GM23248 (cell line): ENCODE data around the gene CFL1. TPM values are rescaled to one million over a fixed set of nuclear protein-coding genes. Genes with fewer than 3 reads are reported as not detected.

Experiments
- DNase-seq: peaks from one replicate; pipeline ENCODE4 v3.0.0-alpha.2; 2015
- H2AFZ ChIP-seq: fragments of 200-600 bp; sonication (generic); 2 replicates; pipeline ENCODE4 v1.6.1; 2016; ENCODE audit warnings: antibody characterized with exemption
- H3F3A ChIP-seq: fragments of 200-600 bp; sonication (generic); 2 replicates; pipeline ENCODE4 v1.6.1; 2016; ENCODE audit warnings: mild to moderate bottlenecking, antibody characterized with exemption, mixed run types; ENCODE audit not compliant: insufficient read depth
- H3K27ac ChIP-seq: fragments of 200-600 bp; sonication (generic); 2 replicates; pipeline ENCODE4 v1.5.1; 2016; ENCODE audit warnings: mild to moderate bottlenecking
- H3K27me3 ChIP-seq: fragments of 200-600 bp; sonication (generic); replicated peaks from 2 replicates; pipeline ENCODE4 v1.6.1; 2016; ENCODE audit warnings: mild to moderate bottlenecking; ENCODE audit not compliant: insufficient read depth
- H3K36me3 ChIP-seq: fragments of 200-600 bp; sonication (generic); 2 replicates; pipeline ENCODE4 v1.6.1; 2016; ENCODE audit warnings: low read depth, mild to moderate bottlenecking
- H3K4me1 ChIP-seq: fragments of 200-600 bp; sonication (generic); 2 replicates; pipeline ENCODE4 v1.6.1; 2016; ENCODE audit warnings: mild to moderate bottlenecking; ENCODE audit not compliant: insufficient read depth
- H3K4me2 ChIP-seq: fragments of 200-600 bp; sonication (generic); one replicate; pipeline ENCODE4 v1.6.1; 2016; ENCODE audit warnings: mild to moderate bottlenecking; ENCODE audit not compliant: unreplicated experiment
- H3K4me3 ChIP-seq: fragments of 200-600 bp; sonication (generic); 2 replicates; pipeline ENCODE4 v1.5.1; 2016; ENCODE audit warnings: mild to moderate bottlenecking
- H3K79me2 ChIP-seq: fragments of 200-600 bp; sonication (generic); 2 replicates; pipeline ENCODE4 v1.6.1; 2016; ENCODE audit warnings: mild to moderate bottlenecking; ENCODE audit not compliant: insufficient read depth
- H3K9ac ChIP-seq: fragments of 200-600 bp; sonication (generic); 2 replicates; pipeline ENCODE4 v1.6.1; 2016; ENCODE audit warnings: mild to moderate bottlenecking
- H3K9me2 ChIP-seq: fragments of 200-600 bp; sonication (generic); 2 replicates; pipeline ENCODE4 v1.6.1; 2016; ENCODE audit warnings: mixed run types, mild to moderate bottlenecking, moderate library complexity; ENCODE audit not compliant: insufficient read depth
- H3K9me3 ChIP-seq: fragments of 200-600 bp; sonication (generic); one replicate; pipeline ENCODE4 v1.6.1; 2017; ENCODE audit warnings: low read depth
- H4K20me1 ChIP-seq: fragments of 200-600 bp; sonication (generic); 2 replicates; pipeline ENCODE4 v1.6.0; 2016; ENCODE audit not compliant: insufficient read depth
- EZH2 ChIP-seq: fragments of 200-600 bp; sonication (generic); IDR thresholded peaks from 2 replicates; pipeline ENCODE4 v1.6.1; 2018; ENCODE audit warnings: antibody characterized with exemption, mild to moderate bottlenecking; ENCODE audit not compliant: insufficient read depth, poor library complexity, severe bottlenecking
- EZH2phosphoT487 ChIP-seq: fragments of 200-600 bp; sonication (generic); IDR thresholded peaks from 2 replicates; pipeline ENCODE4 v1.6.1; 2018; ENCODE audit warnings: antibody characterized with exemption, moderate library complexity, mild to moderate bottlenecking, low read depth; ENCODE audit not compliant: insufficient read depth
- WGBS, 2 experiments: methylation state at CpG; one replicate each; pipeline ENCODE4 v1.1.6; 2015 to 2017; ENCODE audit warnings: low lambda C conversion rate in 2 of 2, low coverage in 1 of 2; ENCODE audit errors: missing lambda C conversion rate in 2 of 2; 5-methylcytosine and 5-hydroxymethylcytosine counted together
- in situ Hi-C: fragments of 300-500 bp; cut with MboI; formaldehyde crosslinking; loops from 2 replicates; pipeline ENCODE4 v1.15.0; 2020
- polyA plus RNA-seq: library from polyadenylated mRNA; unstranded; fragments of >200 nt; fragmentation: Nextera tagmentation; extraction: Ambion mirVana; gene quantifications from 2 replicates; pipeline ENCODE4 v1.2.1, GENCODE V29; 2016
- total RNA-seq: library from RNA; depleted of rRNA; stranded (reverse); fragments of >200 nt; shearing (Covaris generic); gene quantifications from 2 replicates; pipeline ENCODE4 v1.2.3, GENCODE V29; 2014

Gene CFL1
- total and polyA plus RNA-seq, 2 experiments from 2014 or later: 1,312 to 2,650 TPM

DNA sequence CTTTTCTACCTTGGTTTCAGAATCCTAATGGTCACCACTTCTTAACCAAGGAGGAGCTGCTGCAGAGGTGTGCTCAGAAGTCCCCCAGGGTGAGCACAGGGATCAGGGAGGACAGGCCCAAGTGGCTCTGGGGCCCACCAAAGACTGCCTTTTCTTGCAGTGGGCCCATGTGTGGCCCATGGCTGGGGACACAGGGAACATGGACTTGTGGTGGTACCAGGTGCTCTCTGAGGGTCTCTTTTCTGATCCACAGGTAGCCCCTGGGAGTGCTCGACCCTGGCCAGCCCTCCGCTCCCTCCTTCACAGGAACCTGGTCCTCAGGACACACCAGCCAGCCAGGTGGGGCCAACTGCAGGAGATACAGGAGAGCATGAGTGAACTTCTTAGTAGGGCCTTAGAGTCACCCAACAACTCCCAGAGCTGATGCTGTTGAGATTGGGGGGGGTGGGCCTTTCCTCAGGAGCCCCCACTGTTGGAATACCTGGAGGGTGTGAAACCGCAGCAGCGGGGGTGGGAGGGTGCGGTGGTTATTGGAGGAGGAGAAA, 4.3 kb upstream of the CFL1 start:
- Histone ChIP-seq H3F3A (peaks cover 52% of the 10 kb centered on the region), H3K36me3 (peaks cover 12% of the 10 kb centered on the region; the same call in 1 of the 2 replicates)
- in situ Hi-C loops: no loop called here

DNA sequence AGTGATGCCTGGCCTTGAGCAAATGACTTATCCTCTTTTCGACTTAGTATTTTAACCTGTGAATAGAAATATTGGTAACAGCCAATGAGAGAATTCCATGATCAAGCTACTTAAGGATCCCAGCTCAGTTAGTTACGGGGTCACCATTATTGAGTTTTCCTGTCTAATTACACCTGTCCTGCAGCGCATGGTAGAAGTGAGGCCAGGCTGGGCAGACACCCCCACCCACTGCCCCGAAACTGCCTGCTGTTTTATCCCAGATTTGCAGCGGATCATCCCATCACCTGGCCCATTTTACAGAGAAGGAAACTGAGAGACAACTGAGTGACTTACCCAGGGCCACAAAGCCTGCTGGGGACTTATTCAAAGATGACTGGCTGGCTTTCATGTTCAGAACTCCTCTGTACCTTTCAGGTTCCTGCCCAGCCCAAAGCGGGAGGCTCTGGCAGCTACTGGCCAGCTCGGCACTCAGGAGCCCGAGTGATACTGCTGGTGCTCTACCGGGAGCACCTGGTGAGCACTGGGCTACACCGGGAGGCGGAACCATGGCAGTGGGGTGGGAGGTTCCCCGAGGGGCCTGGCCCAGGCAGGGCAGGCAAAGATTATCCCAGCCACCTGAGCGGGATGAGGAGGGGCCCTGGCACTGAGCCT, 3.7 kb upstream of the CFL1 start:
- no peak for DNase-seq
- Histone ChIP-seq H4K20me1 (peaks cover 4% of the 10 kb centered on the region; the same call in 1 of the 2 replicates), H3K36me3 (peaks cover 7% of the 10 kb centered on the region; the same call in 1 of the 2 replicates), H3K4me1 (peaks cover 12% of the 10 kb centered on the region), H3K27me3 (no peaks in the 10 kb centered on the region), H3K4me2 (peak overlapping the region; percentile 94), H3K9ac (peak overlapping the region; percentile 90), H3K4me3 (peak overlapping the region; percentile 92), H3F3A (peaks cover 50% of the 10 kb centered on the region), H3K79me2 (peaks cover 43% of the 10 kb centered on the region), H2AFZ (no peak overlapping the region), H3K9me2 (no peaks in the 10 kb centered on the region), H3K27ac (peak overlapping the region; percentile 84), H3K9me3 (no peaks in the 10 kb centered on the region)
- WGBS, 2 experiments: 89 to 92% methylated on average over 9 to 13 of the region's 13 CpGs
- TF ChIP-seq EZH2 (no peak), EZH2phosphoT487 (no peak)
- in situ Hi-C loops: no loop called here

More for the DNA sequence above, 4.3 kb upstream of the CFL1 start:
- Histone ChIP-seq H3K9me3 (no peaks in the 10 kb centered on the region), H3K4me1 (peaks cover 12% of the 10 kb centered on the region), H3K9ac (peak overlapping the region; percentile 90; the same call in 1 of the 2 replicates), H3K27ac (no peak overlapping the region), H3K4me2 (peak overlapping the region; percentile 94), H4K20me1 (no peaks in the 10 kb centered on the region), H3K79me2 (peaks cover 37% of the 10 kb centered on the region), H3K9me2 (no peaks in the 10 kb centered on the region), H2AFZ (no peak overlapping the region), H3K4me3 (peak overlapping the region; percentile 92), H3K27me3 (no peaks in the 10 kb centered on the region)
- WGBS, 2 experiments: 72 to 92% methylated on average over 4 to 5 of the region's 5 CpGs
- TF ChIP-seq EZH2phosphoT487 (no peak), EZH2 (no peak)
- no peak for DNase-seq

DNA sequence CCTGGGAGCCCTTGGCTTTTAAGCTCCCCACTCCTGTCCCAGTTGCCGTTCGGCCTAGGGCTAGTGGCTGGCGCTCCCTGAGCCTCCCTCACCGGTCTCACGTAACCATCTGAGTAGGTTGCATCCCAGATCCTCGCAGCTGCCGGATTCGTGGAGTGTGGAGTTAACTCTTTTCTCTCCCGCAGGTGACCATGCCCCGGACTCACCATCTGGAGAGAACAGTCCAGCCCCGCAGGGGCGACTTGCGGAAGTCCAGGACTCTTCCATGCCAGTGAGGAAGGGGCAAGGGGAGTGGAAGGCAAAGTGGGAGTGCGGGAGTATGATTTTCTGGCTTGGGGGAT, 3.2 kb upstream of the CFL1 start:
- H3K9me2 ChIP-seq: no peaks in the 10 kb centered on the region
- H3K9me3 ChIP-seq: no peaks in the 10 kb centered on the region
- H3K9ac ChIP-seq: peak overlapping the region; percentile 90
- H2AFZ ChIP-seq: peak overlapping the region; percentile 42
- in situ Hi-C loops: no loop called here
- no peaks in the 10 kb centered on the region for H3K27me3 ChIP-seq
- peaks cover 11% of the 10 kb centered on the region; the same call in 1 of the 2 replicates for H3K36me3 ChIP-seq
- peak overlapping the region; percentile 84 for H3K27ac ChIP-seq
- H3K4me3 ChIP-seq: peak overlapping the region; percentile 92
- H3K4me1 ChIP-seq: peaks cover 13% of the 10 kb centered on the region
- peaks cover 48% of the 10 kb centered on the region for H3K79me2 ChIP-seq
- peaks cover 51% of the 10 kb centered on the region for H3F3A ChIP-seq
- peak overlapping the region; percentile 94 for H3K4me2 ChIP-seq
- no peak for DNase-seq
- peaks cover 9% of the 10 kb centered on the region; the same call in 1 of the 2 replicates for H4K20me1 ChIP-seq
- WGBS, 2 experiments: 6 to 7% methylated on average over 14 of the region's 14 CpGs
- TF ChIP-seq EZH2: no peak
- no peak for TF ChIP-seq EZH2phosphoT487

DNA sequence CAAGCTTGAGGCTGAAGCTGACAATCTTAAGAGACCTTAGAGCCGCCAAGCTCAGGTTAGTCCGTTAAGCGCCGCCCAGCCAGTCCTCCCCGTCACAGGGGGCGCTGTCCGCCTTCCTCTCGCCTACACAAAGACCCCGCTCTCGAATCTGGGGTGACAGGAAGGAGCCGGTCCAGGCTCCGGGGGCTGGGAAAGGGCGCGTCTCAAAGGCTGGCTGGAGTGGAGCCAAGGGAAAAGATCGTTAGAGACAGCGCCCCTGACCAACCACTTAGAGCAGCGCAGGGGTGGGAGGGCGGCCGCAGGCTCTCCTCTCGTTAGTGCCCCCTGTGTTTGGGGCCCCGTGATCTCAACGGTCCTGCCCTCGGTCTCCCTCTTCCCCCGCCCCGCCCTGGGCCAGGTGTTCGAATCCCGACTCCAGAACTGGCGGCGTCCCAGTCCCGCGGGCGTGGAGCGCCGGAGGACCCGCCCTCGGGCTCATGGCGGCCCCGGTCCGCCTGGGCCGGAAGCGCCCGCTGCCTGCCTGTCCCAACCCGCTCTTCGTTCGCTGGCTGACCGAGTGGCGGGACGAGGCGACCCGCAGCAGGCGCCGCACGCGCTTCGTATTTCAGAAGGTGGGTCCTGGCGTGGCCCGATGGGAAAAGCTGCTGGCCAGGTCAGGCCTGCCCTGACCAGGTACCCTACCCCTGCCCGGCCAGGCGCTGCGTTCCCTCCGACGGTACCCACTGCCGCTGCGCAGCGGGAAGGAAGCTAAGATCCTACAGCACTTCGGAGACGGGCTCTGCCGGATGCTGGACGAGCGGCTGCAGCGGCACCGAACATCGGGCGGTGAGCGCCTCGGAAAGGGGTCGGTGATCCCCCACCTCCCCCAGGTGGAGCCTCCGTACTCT, 2.5 kb upstream of the CFL1 start, which contains the start of gene MUS81:
TSS of gene MUS81 (plus strand) at position 156 of the 887 bp plus-strand sequence. CDS start at position 477, 321 bp downstream.
- peak within 1 kb of the TSS; percentile 67 for H2AFZ ChIP-seq
- in situ Hi-C loops: no loop called here
- peak; percentile 98 for DNase-seq
- H3K9me2 ChIP-seq: no peaks in the 10 kb centered on the region
- H3K36me3 ChIP-seq: peaks cover 17% of the 10 kb centered on the region; the same call in 1 of the 2 replicates
- TF ChIP-seq EZH2phosphoT487 (no peak), EZH2 (no peak)
- peak within 1 kb of the TSS; percentile 84 for H3K27ac ChIP-seq
- WGBS, 2 experiments: 1% methylated on average over 70 to 72 of the region's 78 CpGs
- H3K4me1 ChIP-seq: peaks cover 17% of the 10 kb centered on the region
- H3K4me3 ChIP-seq: peak within 1 kb of the TSS; percentile 92
- no peaks in the 10 kb centered on the region for H3K27me3 ChIP-seq
- peak within 1 kb of the TSS; percentile 94 for H3K4me2 ChIP-seq
- H3F3A ChIP-seq: peaks cover 49% of the 10 kb centered on the region
- peak within 1 kb of the TSS; percentile 90 for H3K9ac ChIP-seq
- H3K79me2 ChIP-seq: peaks cover 55% of the 10 kb centered on the region
- no peaks in the 10 kb centered on the region for H3K9me3 ChIP-seq
- H4K20me1 ChIP-seq: peaks cover 11% of the 10 kb centered on the region; the same call in 1 of the 2 replicates
